ENCODE data around the gene SCD5.

GRCh38 chr4:82694892-82695291 lies 103.7 kb downstream of the SCD5 start:
- TF ChIP-seq CTCF (IDR thresholded peaks at IDR 0.05) (no peak), POLR2A (IDR thresholded peaks at IDR 0.05) (no peak)
